Ascending aorta (tissue), 2 donors: Measurements from ENCODE around the gene SAE1. TPM values are rescaled to one million over a fixed set of nuclear protein-coding genes. Genes with fewer than 3 reads are reported as not detected.

Source experiments
- DNase-seq, 2 donors: peaks; one replicate each; pipeline ENCODE4 v3.0.0-alpha.2; 2019; ENCODE audit warnings: low spot score in 2 of 2
- H3K27ac ChIP-seq, 2 donors: fragments of 200-600 bp; sonication (generic); one replicate each; pipeline ENCODE4 v1.5.1; 2016 to 2017; ENCODE audit warnings: mild to moderate bottlenecking in 1 of 2
- H3K27me3 ChIP-seq: fragments of 200-600 bp; sonication (generic); one replicate; pipeline ENCODE4 v1.5.1; 2017
- H3K36me3 ChIP-seq, 2 donors: fragments of 200-600 bp; sonication (generic); one replicate each; pipeline ENCODE4 v1.5.1; 2016
- H3K4me1 ChIP-seq, 2 donors: fragments of 200-600 bp; sonication (generic); one replicate each; pipeline ENCODE4 v1.5.1; 2016 to 2017; ENCODE audit warnings: mild to moderate bottlenecking in 1 of 2
- H3K4me3 ChIP-seq, 2 donors: fragments of 200-600 bp; sonication (generic); one replicate each; pipeline ENCODE4 v1.5.1; 2016 to 2017; ENCODE audit warnings: mild to moderate bottlenecking in 1 of 2
- H3K9me3 ChIP-seq, 2 donors: fragments of 200-600 bp; sonication (generic); one replicate each; pipeline ENCODE4 v1.5.1; 2016
- CTCF ChIP-seq, 3 experiments: fragments of 200-600 bp in 2 of 3; fragments of 450-650 bp in 1 of 3; sonication (generic) in 2 of 3; IDR thresholded peaks; one replicate each; pipeline ENCODE4 v1.5.1; 2016 to 2019; ENCODE audit warnings: antibody characterized with exemption in 3 of 3, mild to moderate bottlenecking in 1 of 3, moderate library complexity in 1 of 3
- intact Hi-C: fragments of 100-400 bp; cut with DNase I; formaldehyde crosslinking; loops from one replicate; pipeline ENCODE4 v1.15.1; 2023
- total RNA-seq: library from RNA; depleted of rRNA; stranded (reverse); fragments of >200 nt; gene quantifications from one replicate; pipeline ENCODE4 v1.1.0, GENCODE V29; 2016

SAE1 gene
- total RNA-seq, 1 donor from 2014 or later = 54.4 TPM

- Histone ChIP-seq H3K27me3 (no peaks in the 10 kb centered on the region), H3K4me3 (no peak overlapping the region), H3K4me1 (peaks cover under 1 to 3% of the 10 kb centered on the region in 2 donors), H3K9me3 (no peaks in the 10 kb centered on the region), H3K36me3 (peaks cover 55 to 71% of the 10 kb centered on the region in 2 donors), H3K27ac (no peak overlapping the region)
- no peak for TF ChIP-seq CTCF (IDR thresholded peaks at IDR 0.05)
- no peak for DNase-seq
- intact Hi-C loops = no loop called here
Measured at GRCh38 chr19:47089767-47090350, 40.8 kb upstream of the SAE1 start.

- H3K27me3 ChIP-seq = no peaks in the 10 kb centered on the region
- intact Hi-C loops = no loop called here
- peaks cover 29 to 41% of the 10 kb centered on the region in 2 donors for H3K36me3 ChIP-seq
- no peak for DNase-seq
- no peak for TF ChIP-seq CTCF (IDR thresholded peaks at IDR 0.05)
- H3K27ac ChIP-seq = peak overlapping the region; percentile 60 to 65
- peaks cover 2 to 17% of the 10 kb centered on the region in 2 donors for H3K4me1 ChIP-seq
- no peak overlapping the region for H3K4me3 ChIP-seq
- H3K9me3 ChIP-seq = no peaks in the 10 kb centered on the region
Measured at GRCh38 chr19:47093254-47093653, 37.4 kb upstream of the SAE1 start.

- intact Hi-C loops = no loop called here
- peaks cover 24 to 35% of the 10 kb centered on the region in 2 donors for H3K36me3 ChIP-seq
Measured at GRCh38 chr19:47093841-47094240, 36.8 kb upstream of the SAE1 start.

GRCh38 chr19:47094557-47095475, 35.8 kb upstream of the SAE1 start:
- no peak for TF ChIP-seq CTCF (IDR thresholded peaks at IDR 0.05)
- Histone ChIP-seq H3K27ac (peak overlapping the region; percentile 60 to 65), H3K4me3 (no peak overlapping the region), H3K9me3 (no peaks in the 10 kb centered on the region), H3K27me3 (no peaks in the 10 kb centered on the region), H3K4me1 (peaks cover 2 to 17% of the 10 kb centered on the region in 2 donors), H3K36me3 (peaks cover 18 to 28% of the 10 kb centered on the region in 2 donors)
- no peak for DNase-seq
- intact Hi-C loops = no loop called here

More at GRCh38 chr19:47093841-47094240, 36.8 kb upstream of the SAE1 start:
- H3K4me1 ChIP-seq = peaks cover 2 to 17% of the 10 kb centered on the region in 2 donors
- no peaks in the 10 kb centered on the region for H3K9me3 ChIP-seq
- H3K4me3 ChIP-seq = no peak overlapping the region
- no peak for TF ChIP-seq CTCF (IDR thresholded peaks at IDR 0.05)
- peak overlapping the region; percentile 60 to 65 for H3K27ac ChIP-seq
- no peaks in the 10 kb centered on the region for H3K27me3 ChIP-seq
- DNase-seq = no peak

- H3K9me3 ChIP-seq = no peaks in the 10 kb centered on the region
- no peak for DNase-seq
- TF ChIP-seq CTCF (IDR thresholded peaks at IDR 0.05) = no peak
- peak overlapping the region; percentile 60 to 68 for H3K27ac ChIP-seq
- peaks cover 2 to 17% of the 10 kb centered on the region in 2 donors for H3K4me1 ChIP-seq
- H3K4me3 ChIP-seq = no peak overlapping the region
- no peaks in the 10 kb centered on the region for H3K27me3 ChIP-seq
- intact Hi-C loops = loop anchor here (2.0 kb wide), 1 partner anchor 15 kb away; no protein-coding TSS in a partner anchor
- peaks cover 10 to 20% of the 10 kb centered on the region in 2 donors for H3K36me3 ChIP-seq
Measured at GRCh38 chr19:47095476-47096099, 35.0 kb upstream of the SAE1 start.
